ENCODE results near the gene TVP23B. TPM values are rescaled to one million over a fixed set of nuclear protein-coding genes. Genes with fewer than 3 reads are reported as not detected.
A peak's percentile ranks its signal among the peaks of the same experiment; 100 is the strongest.

Gene TVP23B
- total RNA-seq, 1 experiment from 2014 or later = 47.8 TPM

DNA sequence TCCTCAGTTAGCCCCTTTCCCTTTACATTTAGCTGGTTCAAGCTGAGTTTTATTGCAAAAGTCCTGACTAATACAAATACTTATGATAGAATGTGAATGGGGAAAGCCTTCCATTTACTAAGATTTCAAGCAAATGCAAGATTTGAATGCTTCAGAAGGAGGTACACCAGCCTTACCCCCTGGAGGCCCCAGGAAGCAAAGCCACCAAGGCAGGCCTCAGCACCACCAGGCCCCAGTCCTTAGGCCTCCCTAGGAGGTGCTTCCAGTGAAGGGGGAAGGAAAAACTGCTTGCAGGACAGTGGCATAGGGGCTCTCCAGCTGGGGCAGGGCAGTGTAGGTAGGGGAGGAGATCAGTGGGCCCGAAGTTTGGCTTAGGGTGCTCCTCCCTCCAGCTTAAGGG lies 69.7 kb downstream of the TVP23B start:
- H3K9me3 ChIP-seq (ENCODE audit: control insufficient read depth in 1 of 2, insufficient read depth in 1 of 2, low read depth in 1 of 2, low read length in 2 of 2) = no peaks in the 10 kb centered on the region
- ChIA-PET CTCF (no interaction called here), RAD21 (ENCODE audit: low non-redundant PET in 1 of 2, low total read pairs in 2 of 2, uncharacterized antibody in 2 of 2, unreplicated experiment in 2 of 2) (no interaction called here), POLR2A (interaction anchor here (1.2 kb wide), 1 partner anchor 8 kb away, joined by 4 read pairs; no protein-coding TSS in a partner anchor)
- ATAC-seq (peak; percentile 26; the same call in 1 of the 2 replicates), DNase-seq (ENCODE audit: low read depth, low spot score) (no peak)
- intact Hi-C loops (cut with micrococcal nuclease) = no loop called here
- H3K27ac ChIP-seq (ENCODE audit: low read depth, low read length) = peak overlapping the region; percentile 35
- H3K79me2 ChIP-seq (ENCODE audit: insufficient read depth, low read length) = no peaks in the 10 kb centered on the region
- no peaks in the 10 kb centered on the region for H3K27me3 ChIP-seq (ENCODE audit: insufficient read depth, low read length)
- H2AFZ ChIP-seq (ENCODE audit: low read depth, low read length, poor library complexity, severe bottlenecking) = no peak overlapping the region
- BruUV-seq (replicated peaks) = no TSS peak
- H3K4me3 ChIP-seq (replicated peaks in 1 of 2; ENCODE audit: low read depth in 1 of 2, low read length in 2 of 2) = no peak overlapping the region
- H3K4me2 ChIP-seq (ENCODE audit: low read length) = no peak overlapping the region
- peaks cover 8 to 23% of the 10 kb centered on the region in 2 experiments for H3K4me1 ChIP-seq (ENCODE audit: control insufficient read depth in 1 of 2, insufficient read depth in 2 of 2, low read length in 2 of 2)
- TF ChIP-seq SIN3A (IDR thresholded peaks at IDR 0.05; ENCODE audit: low read depth) = no peak
- TF ChIP-seq CEBPB (IDR thresholded peaks at IDR 0.05; ENCODE audit: low read depth) = no peak
- TF ChIP-seq, protein P1, sequence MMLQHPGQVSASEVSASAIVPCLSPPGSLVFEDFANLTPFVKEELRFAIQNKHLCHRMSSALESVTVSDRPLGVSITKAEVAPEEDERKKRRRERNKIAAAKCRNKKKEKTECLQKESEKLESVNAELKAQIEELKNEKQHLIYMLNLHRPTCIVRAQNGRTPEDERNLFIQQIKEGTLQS (IDR thresholded peaks at IDR 0.05) = no peak
- TF ChIP-seq, protein P2, sequence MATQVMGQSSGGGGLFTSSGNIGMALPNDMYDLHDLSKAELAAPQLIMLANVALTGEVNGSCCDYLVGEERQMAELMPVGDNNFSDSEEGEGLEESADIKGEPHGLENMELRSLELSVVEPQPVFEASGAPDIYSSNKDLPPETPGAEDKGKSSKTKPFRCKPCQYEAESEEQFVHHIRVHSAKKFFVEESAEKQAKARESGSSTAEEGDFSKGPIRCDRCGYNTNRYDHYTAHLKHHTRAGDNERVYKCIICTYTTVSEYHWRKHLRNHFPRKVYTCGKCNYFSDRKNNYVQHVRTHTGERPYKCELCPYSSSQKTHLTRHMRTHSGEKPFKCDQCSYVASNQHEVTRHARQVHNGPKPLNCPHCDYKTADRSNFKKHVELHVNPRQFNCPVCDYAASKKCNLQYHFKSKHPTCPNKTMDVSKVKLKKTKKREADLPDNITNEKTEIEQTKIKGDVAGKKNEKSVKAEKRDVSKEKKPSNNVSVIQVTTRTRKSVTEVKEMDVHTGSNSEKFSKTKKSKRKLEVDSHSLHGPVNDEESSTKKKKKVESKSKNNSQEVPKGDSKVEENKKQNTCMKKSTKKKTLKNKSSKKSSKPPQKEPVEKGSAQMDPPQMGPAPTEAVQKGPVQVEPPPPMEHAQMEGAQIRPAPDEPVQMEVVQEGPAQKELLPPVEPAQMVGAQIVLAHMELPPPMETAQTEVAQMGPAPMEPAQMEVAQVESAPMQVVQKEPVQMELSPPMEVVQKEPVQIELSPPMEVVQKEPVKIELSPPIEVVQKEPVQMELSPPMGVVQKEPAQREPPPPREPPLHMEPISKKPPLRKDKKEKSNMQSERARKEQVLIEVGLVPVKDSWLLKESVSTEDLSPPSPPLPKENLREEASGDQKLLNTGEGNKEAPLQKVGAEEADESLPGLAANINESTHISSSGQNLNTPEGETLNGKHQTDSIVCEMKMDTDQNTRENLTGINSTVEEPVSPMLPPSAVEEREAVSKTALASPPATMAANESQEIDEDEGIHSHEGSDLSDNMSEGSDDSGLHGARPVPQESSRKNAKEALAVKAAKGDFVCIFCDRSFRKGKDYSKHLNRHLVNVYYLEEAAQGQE (IDR thresholded peaks at IDR 0.05; ENCODE audit: low read depth) = no peak
- no peak for TF ChIP-seq JUND (IDR thresholded peaks at IDR 0.05)
- TF ChIP-seq, protein P3, sequence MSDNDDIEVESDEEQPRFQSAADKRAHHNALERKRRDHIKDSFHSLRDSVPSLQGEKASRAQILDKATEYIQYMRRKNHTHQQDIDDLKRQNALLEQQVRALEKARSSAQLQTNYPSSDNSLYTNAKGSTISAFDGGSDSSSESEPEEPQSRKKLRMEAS (IDR thresholded peaks at IDR 0.05) = no peak
- TF ChIP-seq, protein P4, sequence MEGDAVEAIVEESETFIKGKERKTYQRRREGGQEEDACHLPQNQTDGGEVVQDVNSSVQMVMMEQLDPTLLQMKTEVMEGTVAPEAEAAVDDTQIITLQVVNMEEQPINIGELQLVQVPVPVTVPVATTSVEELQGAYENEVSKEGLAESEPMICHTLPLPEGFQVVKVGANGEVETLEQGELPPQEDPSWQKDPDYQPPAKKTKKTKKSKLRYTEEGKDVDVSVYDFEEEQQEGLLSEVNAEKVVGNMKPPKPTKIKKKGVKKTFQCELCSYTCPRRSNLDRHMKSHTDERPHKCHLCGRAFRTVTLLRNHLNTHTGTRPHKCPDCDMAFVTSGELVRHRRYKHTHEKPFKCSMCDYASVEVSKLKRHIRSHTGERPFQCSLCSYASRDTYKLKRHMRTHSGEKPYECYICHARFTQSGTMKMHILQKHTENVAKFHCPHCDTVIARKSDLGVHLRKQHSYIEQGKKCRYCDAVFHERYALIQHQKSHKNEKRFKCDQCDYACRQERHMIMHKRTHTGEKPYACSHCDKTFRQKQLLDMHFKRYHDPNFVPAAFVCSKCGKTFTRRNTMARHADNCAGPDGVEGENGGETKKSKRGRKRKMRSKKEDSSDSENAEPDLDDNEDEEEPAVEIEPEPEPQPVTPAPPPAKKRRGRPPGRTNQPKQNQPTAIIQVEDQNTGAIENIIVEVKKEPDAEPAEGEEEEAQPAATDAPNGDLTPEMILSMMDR (IDR thresholded peaks at IDR 0.05 in 2 of 3, conservative IDR thresholded peaks at IDR 0.05 in 1 of 3; ENCODE audit: borderline replicate concordance in 1 of 3, insufficient read depth in 1 of 3, low read depth in 2 of 3, low read length in 2 of 3) = no peak
- no peak for TF ChIP-seq EZH2phosphoT487 (IDR thresholded peaks at IDR 0.05; ENCODE audit: borderline replicate concordance)
- TF ChIP-seq, protein P5, sequence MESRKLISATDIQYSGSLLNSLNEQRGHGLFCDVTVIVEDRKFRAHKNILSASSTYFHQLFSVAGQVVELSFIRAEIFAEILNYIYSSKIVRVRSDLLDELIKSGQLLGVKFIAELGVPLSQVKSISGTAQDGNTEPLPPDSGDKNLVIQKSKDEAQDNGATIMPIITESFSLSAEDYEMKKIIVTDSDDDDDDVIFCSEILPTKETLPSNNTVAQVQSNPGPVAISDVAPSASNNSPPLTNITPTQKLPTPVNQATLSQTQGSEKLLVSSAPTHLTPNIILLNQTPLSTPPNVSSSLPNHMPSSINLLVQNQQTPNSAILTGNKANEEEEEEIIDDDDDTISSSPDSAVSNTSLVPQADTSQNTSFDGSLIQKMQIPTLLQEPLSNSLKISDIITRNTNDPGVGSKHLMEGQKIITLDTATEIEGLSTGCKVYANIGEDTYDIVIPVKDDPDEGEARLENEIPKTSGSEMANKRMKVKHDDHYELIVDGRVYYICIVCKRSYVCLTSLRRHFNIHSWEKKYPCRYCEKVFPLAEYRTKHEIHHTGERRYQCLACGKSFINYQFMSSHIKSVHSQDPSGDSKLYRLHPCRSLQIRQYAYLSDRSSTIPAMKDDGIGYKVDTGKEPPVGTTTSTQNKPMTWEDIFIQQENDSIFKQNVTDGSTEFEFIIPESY (IDR thresholded peaks at IDR 0.05; ENCODE audit: extremely low read depth, insufficient replicate concordance, low read length) = no peak
- H3K9me2 ChIP-seq (ENCODE audit: insufficient read depth) = no peaks in the 10 kb centered on the region
- H4K20me1 ChIP-seq (ENCODE audit: insufficient read depth) = no peaks in the 10 kb centered on the region
- H3K9ac ChIP-seq (ENCODE audit: low read length) = no peak overlapping the region
- no peaks in the 10 kb centered on the region for H3K36me3 ChIP-seq (ENCODE audit: control insufficient read depth in 1 of 2, insufficient read depth in 2 of 2, low read length in 2 of 2)

All from HCT116 (cell line).